Measurements from ENCODE around the gene SLC38A2.

The SLC38A2 gene

GRCh38 chr12:46357438-46358324, 14.9 kb downstream of the SLC38A2 start:
- in situ Hi-C loops (cut with HindIII; ENCODE audit: low sequenced_read_pairs), result no loop called here
- no peak for TF ChIP-seq CTCF (IDR thresholded peaks at IDR 0.05; ENCODE audit: low read depth, low read length, missing control alignments)
- H3K4me3 ChIP-seq (ENCODE audit: low read depth, low read length), result no peak overlapping the region
- DNase-seq (ENCODE audit: low read depth), result no peak

GRCh38 chr12:46356655-46357437, 15.7 kb downstream of the SLC38A2 start:
- no peak for DNase-seq (ENCODE audit: low read depth)
- H3K4me3 ChIP-seq (ENCODE audit: low read depth, low read length), result no peak overlapping the region
- no peak for TF ChIP-seq CTCF (IDR thresholded peaks at IDR 0.05; ENCODE audit: low read depth, low read length, missing control alignments)
- in situ Hi-C loops (cut with HindIII; ENCODE audit: low sequenced_read_pairs), result no loop called here

- DNase-seq (ENCODE audit: low read depth), result no peak
- H3K4me3 ChIP-seq (ENCODE audit: low read depth, low read length), result no peak overlapping the region
- no peak for TF ChIP-seq CTCF (IDR thresholded peaks at IDR 0.05; ENCODE audit: low read depth, low read length, missing control alignments)
- in situ Hi-C loops (cut with HindIII; ENCODE audit: low sequenced_read_pairs), result no loop called here
These were observed 17.8 kb downstream of the SLC38A2 start for GRCh38 chr12:46354802-46355199.

GRCh38 chr12:46354111-46354801, 18.3 kb downstream of the SLC38A2 start:
- peak; percentile 15 for TF ChIP-seq CTCF (IDR thresholded peaks at IDR 0.05; ENCODE audit: low read depth, low read length, missing control alignments)
- in situ Hi-C loops (cut with HindIII; ENCODE audit: low sequenced_read_pairs), result no loop called here
- no peak for DNase-seq (ENCODE audit: low read depth)
- H3K4me3 ChIP-seq (ENCODE audit: low read depth, low read length), result no peak overlapping the region

- TF ChIP-seq CTCF (IDR thresholded peaks at IDR 0.05; ENCODE audit: low read depth, low read length, missing control alignments), result no peak
- in situ Hi-C loops (cut with HindIII; ENCODE audit: low sequenced_read_pairs), result no loop called here
- DNase-seq (ENCODE audit: low read depth), result no peak
- no peak overlapping the region for H3K4me3 ChIP-seq (ENCODE audit: low read depth, low read length)
These were observed 20.5 kb downstream of the SLC38A2 start for GRCh38 chr12:46351886-46352650.

- no peak for TF ChIP-seq CTCF (IDR thresholded peaks at IDR 0.05; ENCODE audit: low read depth, low read length, missing control alignments)
- H3K4me3 ChIP-seq (ENCODE audit: low read depth, low read length), result no peak overlapping the region
- DNase-seq (ENCODE audit: low read depth), result no peak
- in situ Hi-C loops (cut with HindIII; ENCODE audit: low sequenced_read_pairs), result no loop called here
These were observed 21.4 kb downstream of the SLC38A2 start for GRCh38 chr12:46351138-46351537.
